GM12864 (cell line): Measurements from ENCODE around the gene TSPAN9.

Source experiments
- DNase-seq: peaks from one replicate; pipeline ENCODE4 v3.0.0-alpha.2; 2011; ENCODE audit warnings: low read depth
- H3K4me3 ChIP-seq: 2 replicates; pipeline ENCODE4 v1.5.1; 2011; ENCODE audit warnings: mild to moderate bottlenecking, low read depth, low read length, control low read depth
- TF ChIP-seq, protein P1 (sequence below): IDR thresholded peaks from 2 replicates; pipeline ENCODE4 v1.5.1; 2011; ENCODE audit warnings: low read depth, mild to moderate bottlenecking, moderate library complexity, low read length, control low read depth, inconsistent platforms; ENCODE audit errors: missing control alignments

The TSPAN9 gene

DNA sequence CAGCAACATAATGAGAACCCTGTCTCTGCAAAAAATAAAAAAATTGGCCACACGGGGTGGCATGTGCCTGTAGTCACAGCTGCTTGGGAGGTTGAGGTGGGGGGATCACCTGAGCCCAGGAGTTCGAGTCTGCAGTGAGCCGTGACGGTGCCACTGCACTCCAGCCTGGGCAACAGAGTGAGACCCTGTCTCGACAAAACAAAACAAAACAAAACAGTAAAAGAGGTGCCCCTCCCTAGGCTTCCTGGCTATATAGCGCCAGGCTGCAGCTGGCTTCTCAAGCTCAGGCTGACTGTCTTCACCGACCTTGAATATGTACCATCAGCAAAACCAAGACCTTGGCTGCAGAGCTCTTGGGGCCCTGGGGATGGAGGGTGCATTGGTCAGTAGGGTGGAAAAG is 29.4 kb downstream of the TSPAN9 start:
- TF ChIP-seq, protein P1, sequence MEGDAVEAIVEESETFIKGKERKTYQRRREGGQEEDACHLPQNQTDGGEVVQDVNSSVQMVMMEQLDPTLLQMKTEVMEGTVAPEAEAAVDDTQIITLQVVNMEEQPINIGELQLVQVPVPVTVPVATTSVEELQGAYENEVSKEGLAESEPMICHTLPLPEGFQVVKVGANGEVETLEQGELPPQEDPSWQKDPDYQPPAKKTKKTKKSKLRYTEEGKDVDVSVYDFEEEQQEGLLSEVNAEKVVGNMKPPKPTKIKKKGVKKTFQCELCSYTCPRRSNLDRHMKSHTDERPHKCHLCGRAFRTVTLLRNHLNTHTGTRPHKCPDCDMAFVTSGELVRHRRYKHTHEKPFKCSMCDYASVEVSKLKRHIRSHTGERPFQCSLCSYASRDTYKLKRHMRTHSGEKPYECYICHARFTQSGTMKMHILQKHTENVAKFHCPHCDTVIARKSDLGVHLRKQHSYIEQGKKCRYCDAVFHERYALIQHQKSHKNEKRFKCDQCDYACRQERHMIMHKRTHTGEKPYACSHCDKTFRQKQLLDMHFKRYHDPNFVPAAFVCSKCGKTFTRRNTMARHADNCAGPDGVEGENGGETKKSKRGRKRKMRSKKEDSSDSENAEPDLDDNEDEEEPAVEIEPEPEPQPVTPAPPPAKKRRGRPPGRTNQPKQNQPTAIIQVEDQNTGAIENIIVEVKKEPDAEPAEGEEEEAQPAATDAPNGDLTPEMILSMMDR, result no peak
- DNase-seq, result no peak
- H3K4me3 ChIP-seq, result no peak overlapping the region

DNA sequence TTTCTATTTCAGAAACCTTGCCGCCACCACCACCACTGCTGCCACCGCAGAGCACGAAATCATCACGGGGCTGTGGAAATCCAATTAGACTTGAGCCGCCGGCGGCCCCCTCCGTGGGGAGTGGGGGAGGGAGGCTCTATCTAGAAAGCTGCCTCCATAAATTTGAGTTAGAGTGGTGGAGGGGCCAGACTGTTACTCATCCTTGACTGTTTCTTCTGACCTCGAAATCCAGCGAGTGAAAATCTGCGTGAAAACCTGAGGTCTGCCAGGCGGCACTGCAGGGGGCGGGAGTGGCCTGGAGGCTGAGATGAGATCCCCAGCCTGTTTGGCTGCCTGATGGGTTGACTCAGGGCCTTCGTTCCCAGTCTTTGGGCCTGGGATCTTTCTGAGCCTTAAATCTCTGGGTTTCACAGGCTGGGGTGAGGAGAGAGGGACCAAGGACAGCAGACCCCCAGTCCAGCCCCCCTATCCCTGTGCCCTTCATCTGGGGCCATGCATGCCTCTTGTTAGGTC is 29.9 kb downstream of the TSPAN9 start:
- H3K4me3 ChIP-seq, result no peak overlapping the region
- TF ChIP-seq, protein P1, result no peak
- no peak for DNase-seq

DNA sequence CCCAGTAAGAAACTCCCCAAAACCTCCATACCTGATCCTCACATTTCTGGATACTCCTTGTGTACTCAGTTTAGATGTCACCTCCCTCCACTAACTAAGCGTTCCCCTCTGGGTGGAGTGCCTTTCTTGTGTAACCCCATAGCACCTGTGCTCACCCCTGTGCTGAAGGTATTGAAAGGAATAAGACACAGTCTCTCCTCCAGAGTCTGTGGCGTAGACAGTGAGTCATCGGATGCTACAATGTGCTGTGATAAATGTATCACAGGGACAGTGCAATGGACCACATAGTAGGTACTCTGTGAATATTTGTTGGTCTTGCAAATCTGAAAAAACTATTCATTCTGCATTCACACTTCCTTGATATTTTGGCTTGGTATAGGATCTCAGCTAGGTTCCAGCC is 30.8 kb downstream of the TSPAN9 start:
- TF ChIP-seq, protein P1, result no peak
- DNase-seq, result no peak
- H3K4me3 ChIP-seq, result no peak overlapping the region

DNA sequence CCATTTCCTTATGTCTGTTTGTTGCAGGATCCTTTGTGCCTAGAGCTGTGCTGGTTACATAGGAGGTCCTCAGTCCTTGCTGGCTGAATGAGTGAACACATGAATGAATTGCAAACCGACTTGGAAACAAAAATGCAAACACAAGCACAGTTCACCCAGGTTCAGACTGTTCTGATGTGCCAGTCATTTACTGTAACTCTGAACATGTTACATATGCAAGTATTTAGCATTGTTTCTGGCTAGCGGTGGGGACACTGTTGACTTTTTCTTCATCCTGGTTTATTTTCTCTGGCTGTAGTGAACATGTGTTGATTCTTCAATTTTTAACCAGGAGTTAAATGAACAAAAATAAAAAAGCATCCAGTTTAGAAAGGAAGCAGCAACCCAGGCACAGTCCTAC is 33.4 kb downstream of the TSPAN9 start:
- DNase-seq, result no peak
- TF ChIP-seq, protein P1, result no peak
- no peak overlapping the region for H3K4me3 ChIP-seq

DNA sequence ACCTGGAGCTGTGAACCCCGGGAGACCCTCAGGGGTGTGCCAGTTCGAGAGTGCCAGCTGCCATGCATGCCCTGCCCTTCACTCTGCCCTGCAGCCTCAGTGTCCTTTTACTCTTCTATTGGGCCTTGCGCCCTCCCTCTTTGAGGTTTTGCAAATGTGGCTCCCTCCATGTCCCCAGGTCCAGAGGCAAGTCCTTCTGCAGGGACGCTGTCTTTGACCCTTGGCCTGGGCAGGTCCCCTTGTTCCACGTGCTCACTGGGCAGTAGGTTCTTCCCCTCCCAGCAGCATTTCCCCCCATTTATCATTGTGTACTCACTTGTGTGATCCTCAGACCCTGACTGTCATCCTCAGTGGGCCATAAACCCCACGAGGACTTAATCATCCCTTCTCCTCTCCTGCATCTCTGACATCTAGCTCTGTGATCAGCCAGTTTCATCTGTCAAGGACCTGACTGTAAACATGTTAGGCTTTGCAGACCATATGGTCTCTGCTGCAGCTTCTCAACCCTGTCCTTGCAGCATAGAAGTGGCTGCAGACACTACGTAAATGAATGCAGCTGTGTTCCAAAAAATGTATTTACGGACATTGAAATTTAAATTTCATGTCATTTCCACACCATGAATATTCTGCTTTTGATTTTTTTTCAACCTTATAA is 36.6 kb downstream of the TSPAN9 start:
- no peak overlapping the region for H3K4me3 ChIP-seq
- TF ChIP-seq, protein P1, result no peak
- DNase-seq, result no peak

DNA sequence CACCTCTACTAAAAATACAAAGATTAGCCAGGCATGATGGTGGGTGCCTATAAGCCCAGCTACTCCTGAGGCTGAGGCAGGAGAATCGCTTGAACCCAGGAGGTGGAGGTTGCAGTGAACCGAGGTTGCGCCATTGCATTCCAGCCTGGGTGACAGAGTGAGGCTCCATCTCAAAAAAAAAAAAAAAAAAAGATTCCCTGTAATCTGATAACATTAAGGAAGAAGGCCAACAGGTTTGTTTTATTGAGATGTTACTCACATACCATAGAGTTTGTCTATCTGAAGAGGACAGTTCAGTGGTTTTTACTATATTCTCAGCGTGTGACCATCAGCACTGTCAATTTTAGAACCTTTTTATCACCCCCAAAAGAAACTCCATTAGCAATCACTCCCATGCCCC is 37.5 kb downstream of the TSPAN9 start:
- H3K4me3 ChIP-seq, result no peak overlapping the region
- TF ChIP-seq, protein P1, result no peak
- DNase-seq, result no peak

DNA sequence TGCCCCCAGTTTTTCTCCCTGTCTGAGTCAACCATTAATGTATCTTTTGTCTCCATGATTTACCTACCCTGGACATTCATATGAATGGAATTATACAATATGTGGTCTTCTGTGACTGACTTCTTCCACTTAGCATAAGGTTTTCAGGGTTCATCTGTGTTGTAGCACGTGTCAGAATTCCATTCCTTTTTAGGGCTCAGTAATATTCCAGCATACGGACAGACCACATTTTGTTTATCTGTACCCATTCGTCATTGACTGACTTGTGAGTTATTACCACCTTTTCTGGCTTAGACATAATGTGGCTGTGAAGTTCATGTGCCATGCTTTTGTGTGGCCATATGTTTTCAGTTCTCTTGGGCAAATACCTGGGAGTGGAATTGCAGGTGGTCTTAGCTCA is 37.9 kb downstream of the TSPAN9 start:
- no peak for DNase-seq
- TF ChIP-seq, protein P1, result no peak
- no peak overlapping the region for H3K4me3 ChIP-seq
